ENCODE results near the gene DCBLD1. TPM values are rescaled to one million over a fixed set of nuclear protein-coding genes. Genes with fewer than 3 reads are reported as not detected.

The DCBLD1 gene
- total and polyA plus RNA-seq, 9 of the 15 experiments (the other 6 are each of a cell fraction or from before 2014, with no cell fraction given), result 0.80 to 8.5 (median 6.8) TPM

DNA sequence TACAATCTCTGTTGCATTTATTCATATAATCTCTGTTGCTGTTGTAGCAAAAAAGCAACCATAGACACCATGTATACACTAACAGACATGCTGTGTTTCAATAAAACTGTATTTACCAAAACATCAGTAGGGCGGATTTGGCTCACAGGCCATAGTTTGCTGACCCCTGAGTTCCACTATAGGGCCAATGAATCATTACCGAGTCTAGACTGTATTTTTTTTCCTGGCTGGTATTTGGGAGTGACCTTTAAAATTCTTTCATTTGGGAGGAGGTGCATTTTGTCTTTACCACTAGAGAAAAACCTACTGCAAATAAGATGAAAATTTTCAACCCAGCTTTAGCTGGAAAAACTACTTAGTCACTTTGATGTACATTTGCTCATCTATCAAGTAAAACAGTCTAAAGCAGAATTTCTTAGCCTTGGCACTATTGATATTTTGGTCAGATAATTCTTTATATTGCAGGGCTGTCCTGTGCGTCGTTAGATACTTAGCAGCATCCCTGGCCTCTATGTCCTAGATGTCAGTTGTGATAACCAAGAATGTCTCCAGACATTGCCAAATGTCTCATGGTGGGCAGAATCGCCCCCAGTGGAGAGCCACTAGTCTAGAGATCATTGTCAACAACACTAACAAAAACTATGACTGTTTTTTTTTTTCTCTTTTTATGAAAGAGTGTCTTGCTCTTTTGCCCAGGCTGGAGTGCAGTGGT lies 39.5 kb downstream of the DCBLD1 start (continued):
- TF ChIP-seq, protein P1, sequence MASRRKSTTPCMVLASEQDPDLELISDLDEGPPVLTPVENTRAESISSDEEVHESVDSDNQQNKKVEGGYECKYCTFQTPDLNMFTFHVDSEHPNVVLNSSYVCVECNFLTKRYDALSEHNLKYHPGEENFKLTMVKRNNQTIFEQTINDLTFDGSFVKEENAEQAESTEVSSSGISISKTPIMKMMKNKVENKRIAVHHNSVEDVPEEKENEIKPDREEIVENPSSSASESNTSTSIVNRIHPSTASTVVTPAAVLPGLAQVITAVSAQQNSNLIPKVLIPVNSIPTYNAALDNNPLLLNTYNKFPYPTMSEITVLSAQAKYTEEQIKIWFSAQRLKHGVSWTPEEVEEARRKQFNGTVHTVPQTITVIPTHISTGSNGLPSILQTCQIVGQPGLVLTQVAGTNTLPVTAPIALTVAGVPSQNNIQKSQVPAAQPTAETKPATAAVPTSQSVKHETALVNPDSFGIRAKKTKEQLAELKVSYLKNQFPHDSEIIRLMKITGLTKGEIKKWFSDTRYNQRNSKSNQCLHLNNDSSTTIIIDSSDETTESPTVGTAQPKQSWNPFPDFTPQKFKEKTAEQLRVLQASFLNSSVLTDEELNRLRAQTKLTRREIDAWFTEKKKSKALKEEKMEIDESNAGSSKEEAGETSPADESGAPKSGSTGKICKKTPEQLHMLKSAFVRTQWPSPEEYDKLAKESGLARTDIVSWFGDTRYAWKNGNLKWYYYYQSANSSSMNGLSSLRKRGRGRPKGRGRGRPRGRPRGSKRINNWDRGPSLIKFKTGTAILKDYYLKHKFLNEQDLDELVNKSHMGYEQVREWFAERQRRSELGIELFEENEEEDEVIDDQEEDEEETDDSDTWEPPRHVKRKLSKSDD (conservative IDR thresholded peaks at IDR 0.05; ENCODE audit: low read length), result no peak
- no peak for TF ChIP-seq ZC3H4 (CRISPR knock-in tag; IDR thresholded peaks at IDR 0.05; ENCODE audit: borderline replicate concordance)

DNA sequence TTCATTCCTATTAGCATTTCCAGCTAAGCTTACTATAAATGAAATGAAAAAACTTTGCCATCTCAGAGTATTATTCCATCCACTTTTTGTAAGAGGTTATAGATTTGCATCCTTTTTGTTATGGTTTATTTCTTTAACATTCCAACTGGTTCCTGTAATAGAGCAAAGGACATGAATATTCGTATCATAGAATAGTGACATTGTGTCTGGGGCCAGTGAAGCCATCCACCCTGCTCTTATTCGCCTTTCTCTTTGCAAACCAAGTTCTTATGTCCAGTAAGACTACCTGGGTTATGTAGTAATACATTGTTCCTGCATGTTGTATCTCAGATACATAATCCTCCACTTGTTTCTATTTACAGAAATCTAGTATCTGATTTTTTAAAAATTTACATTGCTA lies 43.1 kb downstream of the DCBLD1 start:
- H4K20me1 ChIP-seq (replicated peaks; ENCODE audit: control insufficient read depth, insufficient read depth, low read length), result no peaks in the 10 kb centered on the region
- no peak overlapping the region for H3K4me2 ChIP-seq (ENCODE audit: insufficient read depth, low read length)
- no peak overlapping the region for H2AFZ ChIP-seq (ENCODE audit: low read depth, low read length)
- H3K4me1 ChIP-seq (replicated peaks in 1 of 2; ENCODE audit: control insufficient read depth in 2 of 2, insufficient read depth in 2 of 2, low read length in 2 of 2), result no peaks in the 10 kb centered on the region; a peak in 1 of 5 replicates
- no peaks in the 10 kb centered on the region for H3K36me3 ChIP-seq (ENCODE audit: control insufficient read depth, insufficient read depth, low read length)
- H3K9me3 ChIP-seq (replicated peaks; ENCODE audit: control insufficient read depth, insufficient read depth, low read depth, low read length), result no peaks in the 10 kb centered on the region
- no peaks in the 10 kb centered on the region for H3K9me1 ChIP-seq (ENCODE audit: control insufficient read depth, insufficient read depth, low read length)
- in situ Hi-C loops (cut with MboI) (no loop called here), intact Hi-C loops (cut with micrococcal nuclease) (no loop called here)
- POLR2A ChIA-PET, result no interaction called here
- TF ChIP-seq BDP1 (IDR thresholded peaks at IDR 0.05; ENCODE audit: insufficient read depth, insufficient read length) (no peak), GTF2E2 (tag; IDR thresholded peaks at IDR 0.05) (no peak), HIVEP1 (CRISPR knock-in tag; IDR thresholded peaks at IDR 0.05) (no peak), SMAD2 (IDR thresholded peaks at IDR 0.05; ENCODE audit: low read depth, low read length) (no peak), ZNF263 (CRISPR knock-in tag; IDR thresholded peaks at IDR 0.05; ENCODE audit: borderline replicate concordance) (no peak), HNRNPH1 (optimal IDR thresholded peaks at IDR 0.05; ENCODE audit: low read depth, low read length) (no peak), CBFB (CRISPR knock-in tag; IDR thresholded peaks at IDR 0.05) (no peak), ZNF23 (CRISPR knock-in tag; IDR thresholded peaks at IDR 0.05) (no peak), ARID1B (IDR thresholded peaks at IDR 0.05) (no peak), CBFA2T2 (conservative IDR thresholded peaks at IDR 0.05) (no peak), MCM7 (IDR thresholded peaks at IDR 0.05) (no peak), ZFX (CRISPR knock-in tag; IDR thresholded peaks at IDR 0.05) (no peak)
- TF ChIP-seq, protein P2, sequence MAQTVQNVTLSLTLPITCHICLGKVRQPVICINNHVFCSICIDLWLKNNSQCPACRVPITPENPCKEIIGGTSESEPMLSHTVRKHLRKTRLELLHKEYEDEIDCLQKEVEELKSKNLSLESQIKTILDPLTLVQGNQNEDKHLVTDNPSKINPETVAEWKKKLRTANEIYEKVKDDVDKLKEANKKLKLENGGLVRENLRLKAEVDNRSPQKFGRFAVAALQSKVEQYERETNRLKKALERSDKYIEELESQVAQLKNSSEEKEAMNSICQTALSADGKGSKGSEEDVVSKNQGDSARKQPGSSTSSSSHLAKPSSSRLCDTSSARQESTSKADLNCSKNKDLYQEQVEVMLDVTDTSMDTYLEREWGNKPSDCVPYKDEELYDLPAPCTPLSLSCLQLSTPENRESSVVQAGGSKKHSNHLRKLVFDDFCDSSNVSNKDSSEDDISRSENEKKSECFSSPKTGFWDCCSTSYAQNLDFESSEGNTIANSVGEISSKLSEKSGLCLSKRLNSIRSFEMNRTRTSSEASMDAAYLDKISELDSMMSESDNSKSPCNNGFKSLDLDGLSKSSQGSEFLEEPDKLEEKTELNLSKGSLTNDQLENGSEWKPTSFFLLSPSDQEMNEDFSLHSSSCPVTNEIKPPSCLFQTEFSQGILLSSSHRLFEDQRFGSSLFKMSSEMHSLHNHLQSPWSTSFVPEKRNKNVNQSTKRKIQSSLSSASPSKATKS (CRISPR knock-in tag; IDR thresholded peaks at IDR 0.05), result no peak
- H3K4me3 ChIP-seq, result no peak overlapping the region
- DNase-seq (ENCODE audit: extremely low read depth in 1 of 4, low spot score in 3 of 4) (no peak), FAIRE-seq (no peak), ATAC-seq (no peak)
- CTCF ChIA-PET (ENCODE audit: low intra/inter-chr PET ratio), result no interaction called here
- 70% methylated on average over 2 of the region's 2 CpGs for WGBS (ENCODE audit: insufficient coverage, low coverage, missing lambda C conversion rate)
- H3K27ac ChIP-seq (ENCODE audit: extremely low read depth, low read depth, low read length), result no peak overlapping the region
- H3K79me2 ChIP-seq (ENCODE audit: control insufficient read depth, insufficient read depth, low read length), result no peaks in the 10 kb centered on the region
- BruUV-seq (replicated peaks), result no TSS peak
- no peak overlapping the region for H3K9ac ChIP-seq (ENCODE audit: insufficient read depth in 1 of 2, low read depth in 2 of 2, low read length in 2 of 2)
- no peaks in the 10 kb centered on the region for H3K27me3 ChIP-seq (ENCODE audit: control insufficient read depth in 2 of 2, insufficient read depth in 2 of 2, low read length in 2 of 2)
